Activated T-cell treated with anti-CD3 and anti-CD28 coated beads, Interleukin-2, amount 50 U/mL, for 4 hours (primary cell): ENCODE data around the gene PLEKHA6. TPM values are rescaled to one million over a fixed set of nuclear protein-coding genes. Genes with fewer than 3 reads are reported as not detected.

Experiments used
- ATAC-seq, 2 donors: fragments of 200-7000 bp; cut with Tn5 transposase; one replicate each; pipeline ENCODE4 v1.10.0; 2021
- DNase-seq: peaks from one replicate; pipeline ENCODE4 v3.0.0-alpha.2; 2020
- H3K27me3 Mint-ChIP-seq: one replicate; pipeline ENCODE4 v1.8.0; 2021; ENCODE audit warnings: low read depth, mixed read lengths
- H3K36me3 Mint-ChIP-seq: one replicate; pipeline ENCODE4 v1.8.0; 2022; ENCODE audit warnings: mixed read lengths; ENCODE audit not compliant: insufficient read depth
- H3K4me1 Mint-ChIP-seq: one replicate; pipeline ENCODE4 v1.8.0; 2021; ENCODE audit warnings: low read depth, mixed read lengths
- H3K4me3 Mint-ChIP-seq: one replicate; pipeline ENCODE4 v1.8.0; 2021; ENCODE audit warnings: mild to moderate bottlenecking, moderate library complexity, mixed read lengths
- H3K9me3 Mint-ChIP-seq: one replicate; pipeline ENCODE4 v1.8.0; 2021; ENCODE audit warnings: mixed read lengths
- total RNA-seq, 3 donors: library from RNA; stranded (reverse); gene quantifications; one replicate each; pipeline ENCODE4 v1.2.1, GENCODE V29; 2021

The PLEKHA6 gene
- total RNA-seq, 3 donors from 2014 or later, result 0.19 to 0.61 (median 0.29) TPM

- DNase-seq, result no peak
- Mint-ChIP-seq H3K4me3 (no peak overlapping the region), H3K9me3 (no peaks in the 10 kb centered on the region), H3K36me3 (no peaks in the 10 kb centered on the region), H3K4me1 (peaks cover 14% of the 10 kb centered on the region), H3K27me3 (peaks cover 45% of the 10 kb centered on the region)
- ATAC-seq, result no peak
Observed at GRCh38 chr1:204206121-204206520, 153.6 kb downstream of the PLEKHA6 start.

GRCh38 chr1:204205486-204205885, 154.2 kb downstream of the PLEKHA6 start:
- H3K36me3 Mint-ChIP-seq, result no peaks in the 10 kb centered on the region
- peaks cover 45% of the 10 kb centered on the region for H3K27me3 Mint-ChIP-seq
- ATAC-seq (no peak), DNase-seq (no peak)
- H3K4me3 Mint-ChIP-seq, result no peak overlapping the region
- peaks cover 14% of the 10 kb centered on the region for H3K4me1 Mint-ChIP-seq
- H3K9me3 Mint-ChIP-seq, result no peaks in the 10 kb centered on the region

GRCh38 chr1:204204944-204205343, 154.8 kb downstream of the PLEKHA6 start:
- H3K27me3 Mint-ChIP-seq, result peaks cover 42% of the 10 kb centered on the region

GRCh38 chr1:204203206-204203767, 156.4 kb downstream of the PLEKHA6 start:
- H3K9me3 Mint-ChIP-seq, result no peaks in the 10 kb centered on the region
- ATAC-seq, result no peak
- H3K4me3 Mint-ChIP-seq, result no peak overlapping the region
- peaks cover 14% of the 10 kb centered on the region for H3K4me1 Mint-ChIP-seq
- no peak for DNase-seq
- peaks cover 42% of the 10 kb centered on the region for H3K27me3 Mint-ChIP-seq
- H3K36me3 Mint-ChIP-seq, result no peaks in the 10 kb centered on the region

More at GRCh38 chr1:204204944-204205343, 154.8 kb downstream of the PLEKHA6 start:
- Mint-ChIP-seq H3K36me3 (no peaks in the 10 kb centered on the region), H3K4me1 (peaks cover 14% of the 10 kb centered on the region), H3K4me3 (no peak overlapping the region), H3K9me3 (no peaks in the 10 kb centered on the region)
- DNase-seq, result no peak
- ATAC-seq, result no peak

GRCh38 chr1:204202481-204202880, 157.2 kb downstream of the PLEKHA6 start:
- DNase-seq (no peak), ATAC-seq (no peak)
- H3K4me1 Mint-ChIP-seq, result peaks cover 14% of the 10 kb centered on the region

GRCh38 chr1:204201348-204202040, 158.2 kb downstream of the PLEKHA6 start:
- Mint-ChIP-seq H3K36me3 (no peaks in the 10 kb centered on the region), H3K4me3 (no peak overlapping the region), H3K27me3 (peaks cover 31% of the 10 kb centered on the region), H3K4me1 (peaks cover 9% of the 10 kb centered on the region), H3K9me3 (no peaks in the 10 kb centered on the region)
- DNase-seq (no peak), ATAC-seq (no peak)

More at GRCh38 chr1:204202481-204202880, 157.2 kb downstream of the PLEKHA6 start:
- H3K9me3 Mint-ChIP-seq, result no peaks in the 10 kb centered on the region
- no peaks in the 10 kb centered on the region for H3K36me3 Mint-ChIP-seq
- H3K4me3 Mint-ChIP-seq, result no peak overlapping the region
- peaks cover 37% of the 10 kb centered on the region for H3K27me3 Mint-ChIP-seq

GRCh38 chr1:204199579-204199978, 160.2 kb downstream of the PLEKHA6 start:
- Mint-ChIP-seq H3K4me1 (peaks cover 1% of the 10 kb centered on the region), H3K4me3 (no peak overlapping the region), H3K36me3 (no peaks in the 10 kb centered on the region), H3K9me3 (no peaks in the 10 kb centered on the region), H3K27me3 (peaks cover 16% of the 10 kb centered on the region)
- DNase-seq (no peak), ATAC-seq (no peak)

GRCh38 chr1:204198348-204199340, 161.1 kb downstream of the PLEKHA6 start:
- H3K9me3 Mint-ChIP-seq, result no peaks in the 10 kb centered on the region
- no peak for ATAC-seq
- no peaks in the 10 kb centered on the region for H3K36me3 Mint-ChIP-seq
- peaks cover 12% of the 10 kb centered on the region for H3K27me3 Mint-ChIP-seq
- no peak overlapping the region for H3K4me3 Mint-ChIP-seq
- no peak for DNase-seq
- peaks cover 3% of the 10 kb centered on the region for H3K4me1 Mint-ChIP-seq

GRCh38 chr1:204197068-204197467, 162.7 kb downstream of the PLEKHA6 start:
- ATAC-seq, result no peak

GRCh38 chr1:204196068-204196795, 163.5 kb downstream of the PLEKHA6 start, which contains the start of gene KISS1:
KISS1 (minus strand) TSS chr1:204196491; CDS start chr1:204192876, 3,615 bp downstream.
- ATAC-seq, result no peak
- Mint-ChIP-seq H3K36me3 (no peaks in the 10 kb centered on the region), H3K4me1 (peaks cover 3% of the 10 kb centered on the region), H3K9me3 (no peaks in the 10 kb centered on the region), H3K4me3 (no peak within 1 kb of the TSS), H3K27me3 (peaks cover 18% of the 10 kb centered on the region)
- no peak for DNase-seq

More at GRCh38 chr1:204197068-204197467, 162.7 kb downstream of the PLEKHA6 start:
- Mint-ChIP-seq H3K9me3 (no peaks in the 10 kb centered on the region), H3K4me3 (no peak overlapping the region), H3K27me3 (peaks cover 14% of the 10 kb centered on the region), H3K4me1 (peaks cover 3% of the 10 kb centered on the region), H3K36me3 (no peaks in the 10 kb centered on the region)
- no peak for DNase-seq

- Mint-ChIP-seq H3K36me3 (no peaks in the 10 kb centered on the region), H3K27me3 (peaks cover 27% of the 10 kb centered on the region), H3K4me1 (peaks cover 6% of the 10 kb centered on the region), H3K9me3 (no peaks in the 10 kb centered on the region), H3K4me3 (no peak overlapping the region)
- DNase-seq (no peak), ATAC-seq (no peak)
Observed at GRCh38 chr1:204194771-204195170, 165.0 kb downstream of the PLEKHA6 start.

GRCh38 chr1:204194080-204194479, 165.6 kb downstream of the PLEKHA6 start:
- no peak for ATAC-seq
- Mint-ChIP-seq H3K27me3 (peaks cover 34% of the 10 kb centered on the region), H3K36me3 (no peaks in the 10 kb centered on the region), H3K4me3 (no peak overlapping the region), H3K4me1 (peaks cover 8% of the 10 kb centered on the region), H3K9me3 (no peaks in the 10 kb centered on the region)
- DNase-seq, result no peak

GRCh38 chr1:204192589-204193352, 167.0 kb downstream of the PLEKHA6 start:
- DNase-seq, result no peak
- Mint-ChIP-seq H3K27me3 (peaks cover 47% of the 10 kb centered on the region), H3K4me3 (no peak overlapping the region), H3K9me3 (no peaks in the 10 kb centered on the region), H3K4me1 (peaks cover 8% of the 10 kb centered on the region), H3K36me3 (no peaks in the 10 kb centered on the region)
- no peak for ATAC-seq
